ENCODE measurements around the gene ZIC5.

DNA sequence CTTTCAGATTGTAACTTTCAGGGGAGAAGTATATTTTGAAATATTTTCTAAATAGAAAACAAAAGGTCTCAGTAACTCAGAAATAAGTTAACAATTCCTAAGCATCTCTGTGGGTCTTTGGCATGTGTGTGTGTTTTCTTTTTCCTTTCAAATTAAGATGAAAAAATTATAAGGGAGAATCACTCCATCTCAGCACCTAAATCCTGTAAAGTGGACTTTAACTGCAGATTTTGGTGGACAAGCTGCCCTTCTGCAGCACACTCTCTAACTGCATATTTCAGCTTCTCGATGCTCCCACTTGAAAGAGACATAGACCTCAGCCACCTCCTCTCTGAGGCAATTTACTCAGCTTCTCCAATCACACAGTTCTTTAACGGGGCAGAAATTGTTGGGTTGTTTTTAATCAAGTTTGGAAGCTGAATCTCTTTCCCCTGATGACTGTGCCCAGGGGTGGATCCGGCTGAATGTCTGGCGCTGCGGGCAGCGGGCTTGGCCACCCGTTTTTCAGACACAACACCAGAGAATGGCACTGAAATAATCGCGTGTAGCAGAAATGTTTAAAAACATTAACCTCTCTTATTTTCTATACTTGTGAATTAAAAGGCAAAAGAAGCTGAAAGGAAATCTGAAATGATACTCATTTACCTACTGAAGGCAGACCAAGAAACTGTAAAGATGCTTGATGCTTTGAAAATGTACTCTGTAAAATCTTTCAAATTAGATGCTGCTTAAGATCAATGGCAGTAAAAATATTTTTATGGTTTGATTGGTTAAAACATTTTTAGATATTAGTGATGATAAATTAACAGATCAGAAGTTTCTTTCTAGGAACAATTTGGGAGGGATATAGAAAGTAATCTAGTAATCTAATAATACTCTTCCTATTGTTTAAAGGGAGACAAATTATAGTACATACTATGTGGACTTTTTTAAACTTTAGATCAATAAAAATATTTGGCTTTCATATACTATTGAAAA is 22.4 kb upstream of the ZIC5 start:
- TF ChIP-seq MAFK (IDR thresholded peaks at IDR 0.05; ENCODE audit: partially characterized antibody), result no peak
- TF ChIP-seq ESRRA (IDR thresholded peaks at IDR 0.05; ENCODE audit: borderline replicate concordance, low read length), result no peak
- TF ChIP-seq, protein P1, sequence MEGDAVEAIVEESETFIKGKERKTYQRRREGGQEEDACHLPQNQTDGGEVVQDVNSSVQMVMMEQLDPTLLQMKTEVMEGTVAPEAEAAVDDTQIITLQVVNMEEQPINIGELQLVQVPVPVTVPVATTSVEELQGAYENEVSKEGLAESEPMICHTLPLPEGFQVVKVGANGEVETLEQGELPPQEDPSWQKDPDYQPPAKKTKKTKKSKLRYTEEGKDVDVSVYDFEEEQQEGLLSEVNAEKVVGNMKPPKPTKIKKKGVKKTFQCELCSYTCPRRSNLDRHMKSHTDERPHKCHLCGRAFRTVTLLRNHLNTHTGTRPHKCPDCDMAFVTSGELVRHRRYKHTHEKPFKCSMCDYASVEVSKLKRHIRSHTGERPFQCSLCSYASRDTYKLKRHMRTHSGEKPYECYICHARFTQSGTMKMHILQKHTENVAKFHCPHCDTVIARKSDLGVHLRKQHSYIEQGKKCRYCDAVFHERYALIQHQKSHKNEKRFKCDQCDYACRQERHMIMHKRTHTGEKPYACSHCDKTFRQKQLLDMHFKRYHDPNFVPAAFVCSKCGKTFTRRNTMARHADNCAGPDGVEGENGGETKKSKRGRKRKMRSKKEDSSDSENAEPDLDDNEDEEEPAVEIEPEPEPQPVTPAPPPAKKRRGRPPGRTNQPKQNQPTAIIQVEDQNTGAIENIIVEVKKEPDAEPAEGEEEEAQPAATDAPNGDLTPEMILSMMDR (IDR thresholded peaks at IDR 0.05), result no peak
- TF ChIP-seq KDM5A (IDR thresholded peaks at IDR 0.05), result no peak
- no peak for TF ChIP-seq EHMT2 (IDR thresholded peaks at IDR 0.05; ENCODE audit: low read depth)
- no peak for TF ChIP-seq EP300 (IDR thresholded peaks at IDR 0.05)
- no peak for TF ChIP-seq ZSCAN20 (CRISPR knock-in tag; IDR thresholded peaks at IDR 0.05)
- no peak for TF ChIP-seq MYC (IDR thresholded peaks at IDR 0.05; ENCODE audit: borderline replicate concordance, low read length)
- TF ChIP-seq POLR2A (IDR thresholded peaks at IDR 0.05; ENCODE audit: low read length), result no peak
- TF ChIP-seq, protein P2, sequence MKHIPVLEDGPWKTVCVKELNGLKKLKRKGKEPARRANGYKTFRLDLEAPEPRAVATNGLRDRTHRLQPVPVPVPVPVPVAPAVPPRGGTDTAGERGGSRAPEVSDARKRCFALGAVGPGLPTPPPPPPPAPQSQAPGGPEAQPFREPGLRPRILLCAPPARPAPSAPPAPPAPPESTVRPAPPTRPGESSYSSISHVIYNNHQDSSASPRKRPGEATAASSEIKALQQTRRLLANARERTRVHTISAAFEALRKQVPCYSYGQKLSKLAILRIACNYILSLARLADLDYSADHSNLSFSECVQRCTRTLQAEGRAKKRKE (CRISPR knock-in tag; IDR thresholded peaks at IDR 0.05; ENCODE audit: low read depth), result no peak
